ENCODE results near the gene SLC16A2.

DNA sequence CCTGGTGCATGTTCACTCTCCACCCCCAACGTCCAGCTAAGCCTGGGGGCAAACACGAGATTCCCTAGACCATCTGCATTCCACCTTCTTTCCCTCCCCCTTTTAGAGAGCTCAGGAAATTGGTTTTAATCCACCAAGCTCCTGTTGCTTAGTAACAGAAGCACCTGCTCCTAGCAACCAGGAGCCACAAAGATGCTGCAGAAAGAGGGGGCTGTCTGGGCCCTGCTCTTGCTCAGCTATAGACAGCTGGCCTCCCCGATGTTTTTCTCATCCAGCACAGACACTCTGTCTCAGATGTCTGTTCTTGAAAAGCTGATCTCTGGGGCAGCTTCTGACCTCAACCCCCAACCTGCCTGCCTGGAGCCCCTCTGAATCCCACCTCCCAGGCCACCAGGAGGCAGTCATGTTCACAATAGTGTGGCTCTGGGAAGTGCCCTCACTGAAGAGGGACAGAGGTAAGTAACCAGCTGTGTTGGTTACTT lies 71.5 kb downstream of the SLC16A2 start:
- TF ChIP-seq POLR2A (IDR thresholded peaks at IDR 0.05) (no peak), POLR2AphosphoS5 (IDR thresholded peaks at IDR 0.05) (no peak)
- TF ChIP-seq, protein P1, sequence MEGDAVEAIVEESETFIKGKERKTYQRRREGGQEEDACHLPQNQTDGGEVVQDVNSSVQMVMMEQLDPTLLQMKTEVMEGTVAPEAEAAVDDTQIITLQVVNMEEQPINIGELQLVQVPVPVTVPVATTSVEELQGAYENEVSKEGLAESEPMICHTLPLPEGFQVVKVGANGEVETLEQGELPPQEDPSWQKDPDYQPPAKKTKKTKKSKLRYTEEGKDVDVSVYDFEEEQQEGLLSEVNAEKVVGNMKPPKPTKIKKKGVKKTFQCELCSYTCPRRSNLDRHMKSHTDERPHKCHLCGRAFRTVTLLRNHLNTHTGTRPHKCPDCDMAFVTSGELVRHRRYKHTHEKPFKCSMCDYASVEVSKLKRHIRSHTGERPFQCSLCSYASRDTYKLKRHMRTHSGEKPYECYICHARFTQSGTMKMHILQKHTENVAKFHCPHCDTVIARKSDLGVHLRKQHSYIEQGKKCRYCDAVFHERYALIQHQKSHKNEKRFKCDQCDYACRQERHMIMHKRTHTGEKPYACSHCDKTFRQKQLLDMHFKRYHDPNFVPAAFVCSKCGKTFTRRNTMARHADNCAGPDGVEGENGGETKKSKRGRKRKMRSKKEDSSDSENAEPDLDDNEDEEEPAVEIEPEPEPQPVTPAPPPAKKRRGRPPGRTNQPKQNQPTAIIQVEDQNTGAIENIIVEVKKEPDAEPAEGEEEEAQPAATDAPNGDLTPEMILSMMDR (IDR thresholded peaks at IDR 0.05) = no peak
